RWPE1 (cell line): ENCODE results near the gene TXLNG.
"Not testable (repeated sequence)": the region's sequence is repeated elsewhere in the genome, so short reads cannot be mapped to it uniquely, and the experiment has no call there.

Experiments used
- CTCF ChIA-PET: fragments of 350-600 bp; sonication (Branson Sonifier 250); formaldehyde crosslinking; extraction: SDS; loops from one replicate; lab custom pipeline; 2021; lab: Yijun Ruan, JAX
- POLR2A ChIA-PET: fragments of 400-600 bp; formaldehyde crosslinking; extraction: SDS; loops from one replicate; lab custom pipeline; 2020; ENCODE audit warnings: antibody characterized with exemption; ENCODE audit not compliant: low non-redundant PET; lab: Yijun Ruan, JAX
- DNase-seq: peaks from one replicate; pipeline ENCODE4 v3.0.0; 2012; ENCODE audit warnings: low spot score
- H3K27ac ChIP-seq: fragments of 450-650 bp; 2 replicates; pipeline ENCODE4 v1.5.1; 2017
- TF ChIP-seq, protein P1 (sequence below): fragments of 450-650 bp; conservative IDR thresholded peaks from 2 replicates; pipeline ENCODE4 v1.5.1; 2017; ENCODE audit warnings: low read depth, mild to moderate bottlenecking

TXLNG gene

DNA sequence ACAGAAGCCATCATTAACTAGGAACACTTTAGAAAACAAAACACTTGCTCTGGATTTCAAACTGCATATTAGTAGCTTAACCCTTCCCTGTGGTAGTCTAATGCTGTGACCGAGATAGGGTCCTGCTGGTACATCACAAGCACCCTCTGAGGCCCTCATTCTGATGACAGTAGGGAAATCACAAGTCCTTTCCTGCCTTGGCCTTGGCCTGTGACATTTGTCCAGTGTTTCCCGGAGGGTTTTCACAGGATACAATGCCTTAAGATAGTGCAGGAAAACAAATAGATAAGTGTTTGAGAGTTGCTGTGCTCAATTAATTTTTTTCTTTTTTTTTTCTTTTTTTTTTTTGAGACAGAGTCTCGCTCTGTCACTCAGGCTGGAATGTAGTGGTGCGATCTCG lies 37.8 kb upstream of the TXLNG start:
- POLR2A ChIA-PET, result no interaction called here
- TF ChIP-seq, protein P1, sequence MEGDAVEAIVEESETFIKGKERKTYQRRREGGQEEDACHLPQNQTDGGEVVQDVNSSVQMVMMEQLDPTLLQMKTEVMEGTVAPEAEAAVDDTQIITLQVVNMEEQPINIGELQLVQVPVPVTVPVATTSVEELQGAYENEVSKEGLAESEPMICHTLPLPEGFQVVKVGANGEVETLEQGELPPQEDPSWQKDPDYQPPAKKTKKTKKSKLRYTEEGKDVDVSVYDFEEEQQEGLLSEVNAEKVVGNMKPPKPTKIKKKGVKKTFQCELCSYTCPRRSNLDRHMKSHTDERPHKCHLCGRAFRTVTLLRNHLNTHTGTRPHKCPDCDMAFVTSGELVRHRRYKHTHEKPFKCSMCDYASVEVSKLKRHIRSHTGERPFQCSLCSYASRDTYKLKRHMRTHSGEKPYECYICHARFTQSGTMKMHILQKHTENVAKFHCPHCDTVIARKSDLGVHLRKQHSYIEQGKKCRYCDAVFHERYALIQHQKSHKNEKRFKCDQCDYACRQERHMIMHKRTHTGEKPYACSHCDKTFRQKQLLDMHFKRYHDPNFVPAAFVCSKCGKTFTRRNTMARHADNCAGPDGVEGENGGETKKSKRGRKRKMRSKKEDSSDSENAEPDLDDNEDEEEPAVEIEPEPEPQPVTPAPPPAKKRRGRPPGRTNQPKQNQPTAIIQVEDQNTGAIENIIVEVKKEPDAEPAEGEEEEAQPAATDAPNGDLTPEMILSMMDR, result no peak
- no peak overlapping the region for H3K27ac ChIP-seq
- CTCF ChIA-PET, result no interaction called here
- DNase-seq, result no peak

DNA sequence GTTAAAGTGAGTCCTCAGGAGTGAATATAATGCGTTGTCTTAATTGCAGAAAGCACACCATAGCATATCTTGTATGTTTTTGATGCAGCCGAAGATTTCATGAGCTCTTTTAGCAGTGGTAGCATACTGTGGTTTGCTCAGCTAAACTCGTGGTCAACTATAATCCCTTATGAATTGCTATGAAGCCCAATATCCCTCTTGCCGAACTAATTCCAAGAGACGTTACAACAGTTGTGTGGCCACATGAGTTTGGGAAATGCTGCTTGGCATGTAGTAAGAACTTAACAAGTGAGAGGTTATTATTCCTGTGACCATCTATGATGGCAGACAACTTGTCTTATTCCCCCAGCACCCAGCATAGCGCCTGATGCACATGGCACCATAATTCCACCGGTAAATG lies 36.1 kb upstream of the TXLNG start:
- TF ChIP-seq, protein P1, result no peak
- POLR2A ChIA-PET, result no interaction called here
- no peak overlapping the region for H3K27ac ChIP-seq
- no peak for DNase-seq
- CTCF ChIA-PET, result no interaction called here

DNA sequence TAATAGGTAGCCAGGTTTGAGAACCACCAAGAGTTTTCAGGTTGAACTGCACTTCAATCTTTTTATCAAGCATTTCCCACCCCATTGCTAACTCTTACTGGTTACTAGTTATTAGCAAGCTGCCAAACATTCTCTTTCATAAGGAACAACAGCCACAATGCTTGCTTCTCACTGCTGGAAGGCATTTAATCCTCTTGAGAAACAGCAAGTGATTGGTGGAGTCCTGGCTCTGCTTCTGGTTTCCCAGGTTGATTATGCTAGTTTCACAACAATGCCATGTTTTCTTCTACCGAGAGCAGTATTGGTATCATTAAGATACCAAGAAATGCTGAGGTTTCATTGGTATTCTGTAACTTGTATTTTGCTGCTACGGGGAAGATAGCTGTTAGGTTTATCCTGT lies 32.2 kb upstream of the TXLNG start:
- POLR2A ChIA-PET, result no interaction called here
- DNase-seq, result no peak
- H3K27ac ChIP-seq, result no peak overlapping the region
- CTCF ChIA-PET, result no interaction called here
- TF ChIP-seq, protein P1, result no peak

DNA sequence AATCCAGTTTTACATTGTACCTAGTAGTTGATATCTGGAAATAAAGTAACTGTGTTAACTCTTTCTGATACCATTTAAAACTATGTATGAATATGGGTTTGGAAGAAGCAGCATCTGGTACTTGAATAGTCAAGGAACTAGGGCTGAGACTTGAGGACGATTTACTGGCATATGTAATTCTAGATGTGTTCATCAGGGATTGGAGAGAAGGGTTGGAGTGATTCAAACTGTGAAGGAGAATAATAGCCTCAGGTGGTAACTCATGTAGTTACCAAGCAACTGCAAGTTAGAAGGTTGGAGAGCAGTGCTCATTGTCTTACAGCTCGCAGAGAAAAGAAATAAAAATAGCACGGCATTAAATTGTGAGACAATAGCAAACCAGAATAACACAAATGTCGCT lies 29.5 kb upstream of the TXLNG start:
- DNase-seq, result no peak
- ChIA-PET CTCF (no interaction called here), POLR2A (no interaction called here)
- H3K27ac ChIP-seq, result no peak overlapping the region
- TF ChIP-seq, protein P1, result no peak

DNA sequence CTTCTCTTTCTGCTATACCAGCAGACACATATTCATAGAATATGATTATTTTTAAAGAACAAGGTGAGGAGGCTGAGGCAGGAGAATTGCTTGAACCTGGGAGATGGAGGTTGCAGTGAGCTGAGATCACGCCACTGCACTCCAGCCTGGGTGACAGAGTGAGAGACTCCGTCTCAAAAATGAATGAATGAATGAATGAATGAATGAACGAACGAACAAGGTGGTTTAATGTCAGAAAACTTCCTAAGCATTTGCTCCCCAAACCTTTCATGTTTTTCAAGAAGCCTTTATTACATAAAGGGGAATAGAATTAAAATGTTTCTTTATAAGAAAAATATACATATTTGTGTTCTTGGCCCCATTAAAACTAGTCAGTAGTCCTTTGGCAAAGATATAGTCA lies 24.8 kb upstream of the TXLNG start:
- POLR2A ChIA-PET, CTCF ChIA-PET, DNase-seq, H3K27ac ChIP-seq: not testable (repeated sequence)

DNA sequence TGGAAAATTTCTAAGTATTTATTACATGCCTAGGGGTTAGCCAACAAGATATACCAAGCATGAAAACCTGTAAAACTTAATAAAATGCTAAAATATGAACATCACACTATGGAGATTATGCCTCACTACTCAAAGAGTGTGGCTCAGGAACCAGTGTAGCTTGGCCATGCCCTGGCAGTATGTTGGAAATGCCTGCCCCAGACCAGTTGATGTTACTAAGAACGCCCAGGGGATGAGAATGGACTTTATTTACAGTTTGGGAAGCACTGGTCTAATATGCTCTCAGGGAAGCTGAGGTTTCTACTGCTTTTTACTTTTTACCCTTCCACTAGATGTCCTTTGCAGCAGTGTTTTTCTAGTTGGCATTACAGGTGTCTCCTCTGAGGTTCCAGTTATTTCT lies 23.7 kb upstream of the TXLNG start:
- ChIA-PET POLR2A (no interaction called here), CTCF (no interaction called here)
- no peak overlapping the region for H3K27ac ChIP-seq
- DNase-seq, result no peak
- TF ChIP-seq, protein P1, result no peak

DNA sequence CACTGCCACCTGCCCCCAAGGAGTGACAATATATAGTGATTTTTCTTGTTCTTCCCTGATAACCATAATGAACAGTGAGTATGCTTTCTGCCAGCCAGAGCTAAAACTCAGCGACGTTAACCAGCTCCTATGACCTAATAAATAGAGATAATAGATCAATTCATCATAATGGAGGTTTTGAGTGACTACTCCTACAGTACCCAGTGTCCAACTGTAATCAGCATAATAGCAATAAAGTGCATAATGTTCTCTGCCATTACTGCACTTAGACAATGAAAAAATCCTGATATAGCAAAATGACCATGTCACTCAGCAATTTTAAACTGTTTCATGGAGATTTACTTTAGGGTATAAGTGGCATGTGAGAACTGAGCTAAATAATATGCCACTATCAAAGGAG lies 20.7 kb upstream of the TXLNG start:
- H3K27ac ChIP-seq, result no peak overlapping the region
- DNase-seq, result no peak
- ChIA-PET CTCF (no interaction called here), POLR2A (no interaction called here)
- TF ChIP-seq, protein P1, result no peak
